ENCODE results near the gene UGT2A1.
"Not testable (repeated sequence)": the region's sequence is repeated elsewhere in the genome, so short reads cannot be mapped to it uniquely, and the experiment has no call there.

The UGT2A1 gene

DNA sequence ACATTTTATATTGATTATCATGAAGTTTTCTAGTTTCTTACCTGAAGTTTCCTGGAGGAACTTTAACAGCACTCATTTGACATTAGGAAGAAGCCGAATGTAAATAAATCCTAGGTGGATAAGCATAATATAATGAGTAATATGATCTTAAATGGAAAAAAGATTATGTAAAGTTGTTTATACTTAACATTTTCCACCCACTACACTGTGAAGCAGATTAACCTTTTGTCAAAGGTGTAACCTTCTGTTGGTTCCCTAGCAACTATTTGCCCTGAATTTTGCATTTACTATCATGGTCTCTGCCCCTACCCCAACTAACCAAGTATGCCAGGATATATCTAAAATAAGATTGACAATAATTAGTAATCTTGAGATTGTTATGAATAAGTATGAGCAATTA is at the start of gene UGT2A1:
Gene UGT2A1 (minus strand): TSS at position 101 of the 400 bp plus-strand sequence. CDS start 5,603 bp downstream, outside the sequence.
- no peak for FAIRE-seq

GRCh38 chr4:69702201-69702600 is 49.2 kb upstream of the UGT2A1 start:
- FAIRE-seq: no peak

- no peak for FAIRE-seq
These were observed 48.6 kb upstream of the UGT2A1 start for GRCh38 chr4:69701696-69702095.

GRCh38 chr4:69697536-69698242 is 44.6 kb upstream of the UGT2A1 start:
- no peak for FAIRE-seq

- FAIRE-seq: peak; percentile 68
These were observed 36.6 kb upstream of the UGT2A1 start for GRCh38 chr4:69689599-69689998.

DNA sequence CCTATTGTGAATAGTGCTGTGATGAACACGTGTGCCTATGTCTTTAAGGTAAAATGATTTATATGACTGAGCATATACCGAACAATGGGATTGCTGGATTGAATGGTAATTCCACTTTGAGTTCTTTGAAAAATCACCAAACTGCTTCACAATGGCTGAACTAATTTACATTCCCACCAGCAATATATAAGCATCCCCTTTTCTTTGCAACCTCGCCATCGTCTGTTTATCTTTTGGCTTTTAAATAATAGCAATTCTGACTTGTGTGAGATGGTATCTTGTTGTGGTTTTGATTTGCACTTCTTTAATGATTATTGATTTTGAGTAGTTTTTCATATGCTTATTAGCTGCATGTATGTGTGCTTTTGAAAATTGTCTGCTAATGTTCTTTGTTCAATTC is 31.8 kb upstream of the UGT2A1 start:
- no peak for FAIRE-seq

DNA sequence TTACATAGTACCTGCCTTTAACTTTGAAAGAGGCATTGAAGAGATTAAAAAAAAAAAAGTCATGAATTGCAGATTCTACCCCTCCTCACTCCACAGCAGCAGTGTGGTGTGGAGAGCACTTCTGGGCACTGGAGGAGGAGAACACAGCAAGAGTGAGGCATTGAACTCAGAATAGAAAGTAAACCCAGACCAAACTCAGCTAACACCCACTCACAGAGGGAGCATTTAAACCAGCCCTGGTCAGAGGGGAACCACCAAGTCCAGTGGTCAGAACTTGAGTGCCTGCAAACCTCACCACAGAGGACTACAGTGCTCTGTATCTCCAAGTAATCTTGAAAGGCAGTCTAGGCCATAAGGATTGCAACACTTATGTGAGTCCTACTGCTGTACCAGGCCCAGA is 15.6 kb upstream of the UGT2A1 start:
- FAIRE-seq: no peak

- not testable (repeated sequence) for FAIRE-seq
These were observed 11.0 kb upstream of the UGT2A1 start for GRCh38 chr4:69664009-69664408.

GRCh38 chr4:69661130-69661803 is 8.2 kb upstream of the UGT2A1 start:
- FAIRE-seq: not testable (repeated sequence)

GRCh38 chr4:69658133-69658532 is 5.1 kb upstream of the UGT2A1 start:
- FAIRE-seq: no peak

DNA sequence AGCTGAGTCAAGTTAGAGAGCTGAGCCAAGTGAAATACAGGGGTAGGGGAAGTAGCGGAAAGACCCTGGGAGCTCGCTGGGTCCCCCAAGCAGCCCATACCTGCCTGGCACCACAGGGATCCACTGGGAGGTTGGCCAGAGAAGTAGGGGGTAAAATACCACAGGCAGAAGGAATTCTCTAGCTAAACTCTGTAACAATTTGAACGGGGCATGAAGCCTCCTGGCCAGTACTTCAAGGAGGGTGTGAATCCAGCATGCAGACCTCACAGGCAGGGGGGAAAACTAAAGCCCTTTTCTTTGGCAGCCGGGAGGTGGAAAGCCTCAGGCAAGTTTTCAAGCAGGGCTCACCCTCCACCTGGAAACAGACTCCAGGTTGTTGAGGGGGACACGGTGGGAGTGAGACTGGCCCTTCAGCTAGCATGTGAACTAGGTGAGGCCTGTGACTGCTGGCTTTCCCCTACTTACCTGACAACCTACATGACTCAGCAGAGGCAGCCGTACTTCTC is 3.7 kb upstream of the UGT2A1 start:
- no peak for FAIRE-seq

- no peak for FAIRE-seq
These were observed 2.2 kb downstream of the UGT2A1 start for GRCh38 chr4:69650872-69651271.

GRCh38 chr4:69649629-69650028 is 3.4 kb downstream of the UGT2A1 start:
- no peak for FAIRE-seq

GRCh38 chr4:69649207-69649606 is 3.8 kb downstream of the UGT2A1 start:
- FAIRE-seq: no peak

DNA sequence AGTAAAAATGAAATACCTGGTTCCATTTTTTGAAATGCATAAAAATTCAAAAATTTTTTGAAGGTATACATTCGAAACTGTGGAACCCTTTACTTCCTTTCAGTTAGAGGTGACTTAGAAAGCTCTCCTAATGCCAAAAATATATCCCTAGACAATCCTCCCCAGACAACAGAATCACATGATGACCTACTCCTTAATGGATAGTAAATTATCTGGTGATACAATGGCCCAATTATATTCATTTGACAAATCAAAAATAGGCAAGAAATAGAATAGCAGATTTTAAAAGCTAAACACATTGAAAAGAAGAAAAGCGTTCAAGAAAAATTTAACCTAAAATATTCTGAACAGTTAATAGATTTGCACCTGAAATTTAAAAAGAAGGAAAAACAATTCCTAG is 10.1 kb downstream of the UGT2A1 start:
- no peak for FAIRE-seq

GRCh38 chr4:69640289-69640688 is 12.8 kb downstream of the UGT2A1 start:
- FAIRE-seq: no peak

DNA sequence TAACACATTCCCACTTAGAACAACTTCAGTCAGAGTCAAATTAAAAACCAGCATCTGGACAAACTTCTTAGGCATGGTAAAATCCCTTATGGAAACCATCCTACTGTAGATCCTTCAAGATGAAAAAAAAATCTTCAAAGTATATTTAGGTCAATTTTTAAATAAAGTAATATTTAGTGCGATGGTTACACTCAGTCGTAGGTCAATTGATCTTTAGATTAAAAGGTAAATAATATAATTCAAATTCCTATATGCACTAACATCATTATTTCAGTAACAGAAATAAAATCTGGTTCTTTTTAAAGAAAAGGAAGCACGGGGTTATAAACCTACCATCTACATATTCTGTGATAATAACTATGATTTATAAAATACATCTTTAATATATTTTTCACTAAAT is 13.5 kb downstream of the UGT2A1 start, which contains the start of gene UGT2A2:
Gene UGT2A2 (minus strand): TSS at position 101 of the 400 bp plus-strand sequence. CDS start 2 bp downstream, at position 99.
- FAIRE-seq: no peak

GRCh38 chr4:69617083-69617694 is 35.9 kb downstream of the UGT2A1 start:
- peak; percentile 68 for FAIRE-seq

DNA sequence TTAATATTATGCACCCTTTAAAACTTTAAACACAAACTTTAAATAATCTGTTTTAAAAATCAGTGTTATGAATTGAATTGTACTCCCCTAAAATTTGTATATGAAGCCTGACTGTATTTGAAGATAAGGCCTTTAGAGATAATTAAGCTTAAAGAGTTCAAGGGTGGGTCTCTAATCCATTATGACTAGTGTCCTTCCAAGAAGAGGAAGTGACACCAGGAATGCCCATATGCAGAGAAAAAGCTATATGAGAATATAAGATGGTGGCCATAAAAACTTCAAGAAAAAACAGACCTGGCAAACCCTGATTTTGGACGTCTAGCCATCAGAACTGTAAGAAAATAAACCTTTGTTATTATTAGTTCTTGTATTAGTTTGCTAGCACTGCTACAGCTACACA is 42.6 kb downstream of the UGT2A1 start:
- no peak for FAIRE-seq

GRCh38 chr4:69601065-69601464 is 52.0 kb downstream of the UGT2A1 start:
- FAIRE-seq: no peak

DNA sequence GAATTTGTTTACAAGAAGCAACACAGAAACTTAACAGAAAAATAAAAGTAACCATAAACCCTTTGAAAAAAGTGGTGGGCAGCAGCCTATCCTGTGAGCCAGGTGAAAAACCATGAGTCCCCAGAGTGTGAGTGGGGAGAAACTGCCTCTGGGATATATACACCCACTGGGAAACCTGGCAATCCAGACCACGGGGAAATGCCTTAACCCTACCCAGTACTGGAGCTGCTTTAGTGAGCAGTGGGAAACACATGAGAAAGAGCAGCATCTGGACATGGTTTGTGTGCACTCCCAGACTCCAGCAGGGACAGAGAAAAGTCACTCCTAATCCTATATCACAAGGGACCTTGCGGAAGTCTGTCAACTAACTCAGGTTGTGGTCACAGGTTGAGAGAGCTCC is 53.0 kb downstream of the UGT2A1 start:
- no peak for FAIRE-seq

DNA sequence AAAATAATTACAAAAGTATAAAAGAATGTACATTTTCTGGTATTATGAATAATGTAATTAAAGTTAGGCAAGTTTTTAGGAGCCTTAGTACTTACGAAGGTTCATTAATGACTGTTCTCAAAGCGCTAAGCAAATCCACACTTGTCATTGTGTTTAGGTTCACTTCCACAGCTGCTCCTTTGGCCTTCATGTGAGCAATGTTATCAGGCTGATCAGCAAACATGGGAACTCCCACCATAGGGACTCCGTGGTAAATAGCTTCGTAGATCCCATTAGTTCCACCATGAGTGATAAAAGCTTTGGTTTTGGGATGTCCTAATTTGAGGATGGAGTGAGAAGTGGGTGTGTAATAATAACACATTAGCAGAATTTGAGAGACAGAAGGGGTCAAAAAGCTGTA is 58.7 kb downstream of the UGT2A1 start:
- FAIRE-seq: no peak

GRCh38 chr4:69591364-69591763 is 61.7 kb downstream of the UGT2A1 start:
- no peak for FAIRE-seq

GRCh38 chr4:69589884-69590283 is 63.2 kb downstream of the UGT2A1 start:
- no peak for FAIRE-seq

Measured in TTC549 (cell line).